ENCODE data around the gene IPO5. TPM values are rescaled to one million over a fixed set of nuclear protein-coding genes. Genes with fewer than 3 reads are reported as not detected.

IPO5 gene
- total RNA-seq, 1 experiment from 2014 or later, result 342 TPM

- Histone ChIP-seq H4K20me1 (ENCODE audit: control insufficient read depth, insufficient read depth, insufficient read length) (no peaks in the 10 kb centered on the region), H3K23me2 (ENCODE audit: insufficient read length, low read depth, low read length, poor library complexity, severe bottlenecking) (peaks cover 15% of the 10 kb centered on the region), H3K79me2 (ENCODE audit: insufficient read depth, low read length) (peaks cover 23% of the 10 kb centered on the region; the same call in 1 of the 2 replicates), H3K27ac (ENCODE audit: insufficient read length, low read depth, low read length) (peak overlapping the region; percentile 47), H2BK20ac (ENCODE audit: low read depth, low read length, poor library complexity, severe bottlenecking) (no peak overlapping the region), H3K27me3 (ENCODE audit: insufficient read depth, low read length) (no peaks in the 10 kb centered on the region), H3T11ph (ENCODE audit: low read length) (no peak overlapping the region), H3K79me1 (ENCODE audit: insufficient read depth, low read depth, low read length, poor library complexity, severe bottlenecking) (peaks cover 2% of the 10 kb centered on the region), H3K4ac (ENCODE audit: low read depth, low read length) (no peak overlapping the region), H4K5ac (ENCODE audit: insufficient read length, low read depth, low read length) (peak overlapping the region; percentile 88), H3K23ac (ENCODE audit: insufficient read length, low read depth, low read length) (peak overlapping the region; percentile 76), H3K14ac (ENCODE audit: insufficient read depth, low read length) (peak overlapping the region; percentile 84), H3K4me1 (ENCODE audit: insufficient read depth, low read length) (no peaks in the 10 kb centered on the region), H3K9me3 (ENCODE audit: control insufficient read depth, low read depth, low read length) (no peaks in the 10 kb centered on the region), H2BK120ac (ENCODE audit: low read depth, low read length, poor library complexity, severe bottlenecking) (no peak overlapping the region), H2AK5ac (ENCODE audit: insufficient read length, low read length) (no peak overlapping the region), H3K4me2 (ENCODE audit: insufficient read depth, insufficient read length, low read length) (peak overlapping the region; percentile 98), H2AFZ (ENCODE audit: low read length) (no peak overlapping the region), H4K91ac (ENCODE audit: insufficient read length, low read depth, low read length) (no peak overlapping the region), H2BK15ac (ENCODE audit: low read depth, low read length) (no peak overlapping the region; the same call in 1 of the 2 replicates), H2BK12ac (ENCODE audit: insufficient read length, low read depth, low read length) (no peak overlapping the region), H4K8ac (replicated peaks; ENCODE audit: insufficient read length, low read depth, low read length) (no peak overlapping the region), H3K56ac (ENCODE audit: insufficient read length, low read depth, low read length) (no peak overlapping the region), H3K9ac (ENCODE audit: extremely low read depth, insufficient read length, low read length) (peak overlapping the region; percentile 99), H3K18ac (ENCODE audit: insufficient read length, low read depth, low read length) (peak overlapping the region; percentile 33), H2BK5ac (ENCODE audit: insufficient read length, low read length) (no peak overlapping the region)
- no peak for DNase-seq
- peaks cover 26 to 29% of the 10 kb centered on the region in 2 experiments for H3K4me1 Mint-ChIP-seq
- H3K36me3 Mint-ChIP-seq (ENCODE audit: insufficient read depth in 1 of 3, low read depth in 3 of 3), result peaks cover 7 to 9% (median 8%) of the 10 kb centered on the region in 3 experiments; a peak in 6 of 7 replicates
- no CpG with 5 or more reads among the region's 79 CpGs for WGBS (ENCODE audit: extremely low coverage, insufficient read length, low lambda C conversion rate)
- H3K27me3 Mint-ChIP-seq (ENCODE audit: low read depth), result no peaks in the 10 kb centered on the region
- peak overlapping the region; percentile 98 to 99 (median 98) for H3K27ac Mint-ChIP-seq
- H3K9me3 Mint-ChIP-seq, result peaks cover 0 to 2% of the 10 kb centered on the region in 2 experiments; a peak in 1 of 5 replicates
- H3K4me3 Mint-ChIP-seq, result peak overlapping the region; percentile 97 to 98
- TF ChIP-seq CTCF (conservative IDR thresholded peaks at IDR 0.05), result no peak
Measured at GRCh38 chr13:97976610-97977521, 23.4 kb downstream of the IPO5 start.

Measured in H9 (cell line).